Ishikawa (cell line): Measurements from ENCODE around the gene PKP4.

ENCODE experiments used
- CEBPB ChIP-seq: IDR thresholded peaks from 2 replicates; pipeline ENCODE4 v1.6.1; 2012
- CREB1 ChIP-seq: IDR thresholded peaks from 2 replicates; pipeline ENCODE4 v1.6.1; 2012; ENCODE audit warnings: low read depth
- EGR1 ChIP-seq: IDR thresholded peaks from 2 replicates; pipeline ENCODE4 v1.6.1; 2012
- EP300 ChIP-seq: IDR thresholded peaks from 2 replicates; pipeline ENCODE4 v1.6.1; 2012; ENCODE audit warnings: borderline replicate concordance
- NFIC ChIP-seq: IDR thresholded peaks from 2 replicates; pipeline ENCODE4 v1.6.1; 2012
- RAD21 ChIP-seq: IDR thresholded peaks from 2 replicates; pipeline ENCODE4 v1.6.1; 2012; ENCODE audit warnings: low read depth
- TAF1 ChIP-seq: IDR thresholded peaks from 2 replicates; pipeline ENCODE4 v1.6.1; 2012; ENCODE audit warnings: low read depth, mild to moderate bottlenecking
- TCF12 ChIP-seq: IDR thresholded peaks from 2 replicates; pipeline ENCODE4 v1.6.1; 2012; ENCODE audit warnings: low read depth
- TEAD4 ChIP-seq: IDR thresholded peaks from 2 replicates; pipeline ENCODE4 v1.6.1; 2012
- YY1 ChIP-seq: IDR thresholded peaks from 2 replicates; pipeline ENCODE4 v1.6.1; 2012; ENCODE audit warnings: low read depth
- TF ChIP-seq, protein P1 (sequence below): IDR thresholded peaks from 2 replicates; pipeline ENCODE4 v1.6.1; 2012; ENCODE audit warnings: low read depth, mild to moderate bottlenecking

DNA sequence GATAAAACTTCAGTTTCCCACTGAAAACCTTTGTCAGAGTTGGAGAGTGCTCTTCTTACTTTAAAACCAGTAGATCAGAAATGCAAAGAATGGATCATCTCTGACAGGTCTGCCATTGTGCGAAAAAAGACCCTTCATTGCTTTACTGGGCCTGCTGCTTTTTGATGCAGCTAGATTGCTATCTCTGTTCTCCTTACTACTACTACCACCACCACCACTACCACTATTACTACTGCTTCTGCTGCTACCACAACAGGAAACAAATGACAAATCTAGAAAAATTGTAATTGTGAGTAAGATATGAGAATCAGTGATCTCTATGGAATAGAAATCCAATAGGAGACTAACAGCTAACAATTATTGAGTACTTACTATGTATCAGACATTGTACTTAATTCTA, 85.8 kb downstream of the PKP4 start:
- TF ChIP-seq, protein P1, sequence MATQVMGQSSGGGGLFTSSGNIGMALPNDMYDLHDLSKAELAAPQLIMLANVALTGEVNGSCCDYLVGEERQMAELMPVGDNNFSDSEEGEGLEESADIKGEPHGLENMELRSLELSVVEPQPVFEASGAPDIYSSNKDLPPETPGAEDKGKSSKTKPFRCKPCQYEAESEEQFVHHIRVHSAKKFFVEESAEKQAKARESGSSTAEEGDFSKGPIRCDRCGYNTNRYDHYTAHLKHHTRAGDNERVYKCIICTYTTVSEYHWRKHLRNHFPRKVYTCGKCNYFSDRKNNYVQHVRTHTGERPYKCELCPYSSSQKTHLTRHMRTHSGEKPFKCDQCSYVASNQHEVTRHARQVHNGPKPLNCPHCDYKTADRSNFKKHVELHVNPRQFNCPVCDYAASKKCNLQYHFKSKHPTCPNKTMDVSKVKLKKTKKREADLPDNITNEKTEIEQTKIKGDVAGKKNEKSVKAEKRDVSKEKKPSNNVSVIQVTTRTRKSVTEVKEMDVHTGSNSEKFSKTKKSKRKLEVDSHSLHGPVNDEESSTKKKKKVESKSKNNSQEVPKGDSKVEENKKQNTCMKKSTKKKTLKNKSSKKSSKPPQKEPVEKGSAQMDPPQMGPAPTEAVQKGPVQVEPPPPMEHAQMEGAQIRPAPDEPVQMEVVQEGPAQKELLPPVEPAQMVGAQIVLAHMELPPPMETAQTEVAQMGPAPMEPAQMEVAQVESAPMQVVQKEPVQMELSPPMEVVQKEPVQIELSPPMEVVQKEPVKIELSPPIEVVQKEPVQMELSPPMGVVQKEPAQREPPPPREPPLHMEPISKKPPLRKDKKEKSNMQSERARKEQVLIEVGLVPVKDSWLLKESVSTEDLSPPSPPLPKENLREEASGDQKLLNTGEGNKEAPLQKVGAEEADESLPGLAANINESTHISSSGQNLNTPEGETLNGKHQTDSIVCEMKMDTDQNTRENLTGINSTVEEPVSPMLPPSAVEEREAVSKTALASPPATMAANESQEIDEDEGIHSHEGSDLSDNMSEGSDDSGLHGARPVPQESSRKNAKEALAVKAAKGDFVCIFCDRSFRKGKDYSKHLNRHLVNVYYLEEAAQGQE = no peak
- no peak for TF ChIP-seq CEBPB
- no peak for TF ChIP-seq TAF1
- no peak for TF ChIP-seq NFIC
- no peak for TF ChIP-seq TCF12
- no peak for TF ChIP-seq TEAD4
- no peak for TF ChIP-seq EGR1
- TF ChIP-seq EP300 = no peak
- no peak for TF ChIP-seq YY1
- no peak for TF ChIP-seq RAD21
- no peak for TF ChIP-seq CREB1
